Raji (cell line): ENCODE measurements around the gene HMGN1.

Experiments used
- POLR2A ChIP-seq: IDR thresholded peaks from 2 replicates; pipeline ENCODE4 v1.6.1; 2011; ENCODE audit warnings: low read depth, low read length, control low read depth; ENCODE audit not compliant: insufficient read depth

Gene HMGN1

GRCh38 chr21:39300587-39300986 is 48.3 kb downstream of the HMGN1 start:
- TF ChIP-seq POLR2A, result no peak

GRCh38 chr21:39296891-39297290 is 52.0 kb downstream of the HMGN1 start:
- TF ChIP-seq POLR2A, result no peak
